CD4-positive, CD25-positive, alpha-beta regulatory T cell (primary cell): ENCODE results near the gene PADI4. TPM values are rescaled to one million over a fixed set of nuclear protein-coding genes. Genes with fewer than 3 reads are reported as not detected.

Experiments used
- ATAC-seq, 2 donors: fragments of 150-1000 bp; cut with Tn5 transposase; one replicate each; pipeline ENCODE4 v1.10.0; 2021; ENCODE audit warnings: low read depth in 2 of 2, moderate number of reproducible peaks in 2 of 2, moderate library complexity in 1 of 2
- DNase-seq, 3 donors: peaks; one replicate each; pipeline versions ENCODE4 v3.0.0 to v3.0.0-alpha.2; 2012 to 2022; ENCODE audit warnings: mixed read lengths in 1 of 3
- H3K27ac ChIP-seq: one replicate; pipeline ENCODE4 v1.7.0; 2013; ENCODE audit warnings: mild to moderate bottlenecking, low read length; ENCODE audit not compliant: insufficient read depth, poor library complexity, severe bottlenecking
- H3K27me3 ChIP-seq: one replicate; pipeline ENCODE4 v1.7.0; 2013; ENCODE audit warnings: low read length; ENCODE audit not compliant: control insufficient read depth, insufficient read depth
- H3K36me3 ChIP-seq: one replicate; pipeline ENCODE4 v1.7.0; 2013; ENCODE audit warnings: mild to moderate bottlenecking, low read length, moderate library complexity; ENCODE audit not compliant: control insufficient read depth, insufficient read depth
- H3K4me1 ChIP-seq: 2 replicates; pipeline ENCODE4 v1.7.0; 2013; ENCODE audit warnings: mild to moderate bottlenecking, low read length; ENCODE audit not compliant: insufficient read depth, control insufficient read depth, poor library complexity, severe bottlenecking
- H3K4me3 ChIP-seq: one replicate; pipeline ENCODE4 v1.7.0; 2013; ENCODE audit warnings: low read depth, mild to moderate bottlenecking, low read length, moderate library complexity
- H3K9me3 ChIP-seq, 2 experiments: 1 replicate in 1 of 2; 2 replicates in 1 of 2; pipeline ENCODE4 v1.7.0; 2013; ENCODE audit warnings: low read length in 2 of 2, mild to moderate bottlenecking in 1 of 2, moderate library complexity in 1 of 2; ENCODE audit not compliant: control insufficient read depth in 2 of 2
- H3K27ac Mint-ChIP-seq, 3 donors: one replicate each; pipeline ENCODE4 v1.8.0; 2020 to 2022; ENCODE audit warnings: mild to moderate bottlenecking in 3 of 3, mixed read lengths in 3 of 3, moderate library complexity in 2 of 3
- H3K27me3 Mint-ChIP-seq: one replicate; pipeline ENCODE4 v1.8.0; 2022; ENCODE audit warnings: mild to moderate bottlenecking, mixed read lengths
- H3K36me3 Mint-ChIP-seq: one replicate; pipeline ENCODE4 v1.8.0; 2020; ENCODE audit warnings: mixed read lengths
- H3K4me1 Mint-ChIP-seq, 4 donors: one replicate each; pipeline ENCODE4 v1.8.0; 2020 to 2022; ENCODE audit warnings: mixed read lengths in 4 of 4, mild to moderate bottlenecking in 1 of 4
- H3K4me3 Mint-ChIP-seq, 4 donors: one replicate each; pipeline ENCODE4 v1.8.0; 2020 to 2022; ENCODE audit warnings: mild to moderate bottlenecking in 4 of 4, mixed read lengths in 4 of 4, moderate library complexity in 3 of 4
- H3K9me3 Mint-ChIP-seq, 7 donors: one replicate each; pipeline ENCODE4 v1.8.0; 2020 to 2022; ENCODE audit warnings: mixed read lengths in 7 of 7, mild to moderate bottlenecking in 3 of 7, moderate library complexity in 2 of 7
- polyA plus RNA-seq, 4 donors: library from polyadenylated mRNA; unstranded; fragments of 300-500 nt; fragmentation: Illumina TruSeq; gene quantifications; one replicate each; pipeline ENCODE4 v1.2.3, GENCODE V29; 2021
- total RNA-seq: library from RNA; stranded (reverse); gene quantifications from one replicate; pipeline ENCODE4 v1.2.3, GENCODE V29; 2022

The PADI4 gene
- total and polyA plus RNA-seq, 5 donors from 2014 or later: 0.81 to 1.6 (median 1.5) TPM

- Histone ChIP-seq H3K27ac (no peak overlapping the region), H3K4me3 (no peak overlapping the region), H3K27me3 (no peaks in the 10 kb centered on the region), H3K36me3 (no peaks in the 10 kb centered on the region), H3K4me1 (no peaks in the 10 kb centered on the region), H3K9me3 (no peaks in the 10 kb centered on the region)
- peaks cover 0 to 3% (median 0%) of the 10 kb centered on the region in 4 donors for H3K4me1 Mint-ChIP-seq
- no peaks in the 10 kb centered on the region for H3K36me3 Mint-ChIP-seq
- no peak overlapping the region for H3K4me3 Mint-ChIP-seq
- no peak for ATAC-seq
- no peak for DNase-seq
- peaks cover 4% of the 10 kb centered on the region for H3K27me3 Mint-ChIP-seq
- H3K27ac Mint-ChIP-seq: no peak overlapping the region
- peaks cover 0 to 5% (median 1%) of the 10 kb centered on the region in 7 donors for H3K9me3 Mint-ChIP-seq
Measured at GRCh38 chr1:17347769-17348592, 40.0 kb downstream of the PADI4 start.

DNA sequence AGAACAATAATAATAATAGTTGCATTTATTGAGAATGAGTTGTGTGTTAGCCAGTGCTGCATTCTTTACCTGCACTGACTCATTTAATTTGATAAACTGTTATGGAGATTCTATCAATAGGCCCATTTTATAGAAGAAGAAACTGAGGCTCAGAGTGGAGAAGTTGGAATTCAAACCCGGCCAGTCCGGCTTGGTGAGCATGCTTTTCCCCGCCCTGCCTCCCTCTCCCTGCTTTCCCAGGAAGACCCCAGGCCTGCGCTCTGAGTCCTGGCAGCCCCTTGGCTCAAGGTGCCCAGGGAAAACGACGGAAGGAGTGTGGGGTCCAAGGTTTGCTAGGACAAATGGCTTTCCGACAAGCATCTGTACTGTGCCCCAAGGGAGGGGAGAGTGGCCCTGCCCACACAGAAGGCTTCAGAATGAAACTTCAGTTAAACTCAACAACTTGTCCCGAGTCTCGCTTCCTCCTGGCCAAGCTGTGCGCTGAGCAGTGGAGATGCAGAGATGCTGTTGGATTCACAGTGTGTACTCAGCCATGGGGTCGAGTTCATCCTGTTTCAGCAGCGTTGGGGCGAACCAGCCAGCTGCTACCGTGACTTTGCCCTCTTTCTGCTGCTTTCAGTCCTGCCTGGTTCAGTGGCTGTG lies 40.7 kb downstream of the PADI4 start:
- no peak for ATAC-seq

DNA sequence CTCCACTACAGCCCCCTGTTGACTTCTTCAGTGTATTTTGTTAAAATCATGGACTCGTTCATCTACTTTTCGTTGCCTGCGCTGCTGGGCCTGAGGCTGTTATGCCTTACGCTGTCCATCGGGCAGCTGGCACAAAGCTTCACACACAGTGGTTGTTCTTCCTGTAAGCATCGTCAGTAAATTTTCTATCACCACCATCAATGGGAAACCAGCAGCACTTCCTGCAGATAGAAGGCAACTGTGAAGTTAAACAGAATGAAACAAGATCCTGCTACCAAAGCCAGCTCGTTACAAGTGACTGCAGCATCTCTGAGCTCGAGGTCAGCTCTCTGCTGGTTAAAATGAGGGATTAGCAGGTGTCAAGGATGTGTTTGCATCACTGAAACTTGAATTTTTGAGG lies 42.1 kb downstream of the PADI4 start:
- DNase-seq: no peak

More for the DNA sequence above, 40.7 kb downstream of the PADI4 start:
- Histone ChIP-seq H3K27ac (no peak overlapping the region), H3K4me1 (no peaks in the 10 kb centered on the region), H3K9me3 (no peaks in the 10 kb centered on the region), H3K4me3 (no peak overlapping the region), H3K27me3 (no peaks in the 10 kb centered on the region), H3K36me3 (no peaks in the 10 kb centered on the region)
- Mint-ChIP-seq H3K27ac (no peak overlapping the region), H3K27me3 (peaks cover 4% of the 10 kb centered on the region), H3K9me3 (peaks cover 0 to 4% (median 1%) of the 10 kb centered on the region in 7 donors), H3K4me1 (peaks cover 0 to 3% (median 0%) of the 10 kb centered on the region in 4 donors), H3K36me3 (no peaks in the 10 kb centered on the region), H3K4me3 (no peak overlapping the region)
- no peak for DNase-seq

GRCh38 chr1:17350928-17351446 lies 43.0 kb downstream of the PADI4 start:
- Mint-ChIP-seq H3K27me3 (peaks cover 4% of the 10 kb centered on the region), H3K4me3 (no peak overlapping the region), H3K4me1 (peaks cover 0 to 5% (median 4%) of the 10 kb centered on the region in 4 donors), H3K9me3 (no peaks in the 10 kb centered on the region), H3K27ac (no peak overlapping the region), H3K36me3 (no peaks in the 10 kb centered on the region)
- Histone ChIP-seq H3K27ac (no peak overlapping the region), H3K36me3 (no peaks in the 10 kb centered on the region), H3K27me3 (no peaks in the 10 kb centered on the region), H3K9me3 (no peaks in the 10 kb centered on the region), H3K4me1 (no peaks in the 10 kb centered on the region), H3K4me3 (no peak overlapping the region)
- no peak for ATAC-seq
- DNase-seq: no peak

More for the DNA sequence above, 42.1 kb downstream of the PADI4 start:
- Histone ChIP-seq H3K27me3 (no peaks in the 10 kb centered on the region), H3K4me3 (no peak overlapping the region), H3K9me3 (no peaks in the 10 kb centered on the region), H3K36me3 (no peaks in the 10 kb centered on the region), H3K4me1 (no peaks in the 10 kb centered on the region), H3K27ac (no peak overlapping the region)
- Mint-ChIP-seq H3K4me3 (no peak overlapping the region), H3K4me1 (peaks cover 0 to 5% (median 2%) of the 10 kb centered on the region in 4 donors), H3K27me3 (peaks cover 4% of the 10 kb centered on the region), H3K27ac (peak overlapping the region in 1 of 3 donors; percentile 27), H3K9me3 (peaks cover 0 to 2% (median 0%) of the 10 kb centered on the region in 7 donors), H3K36me3 (no peaks in the 10 kb centered on the region)
- no peak for ATAC-seq

DNA sequence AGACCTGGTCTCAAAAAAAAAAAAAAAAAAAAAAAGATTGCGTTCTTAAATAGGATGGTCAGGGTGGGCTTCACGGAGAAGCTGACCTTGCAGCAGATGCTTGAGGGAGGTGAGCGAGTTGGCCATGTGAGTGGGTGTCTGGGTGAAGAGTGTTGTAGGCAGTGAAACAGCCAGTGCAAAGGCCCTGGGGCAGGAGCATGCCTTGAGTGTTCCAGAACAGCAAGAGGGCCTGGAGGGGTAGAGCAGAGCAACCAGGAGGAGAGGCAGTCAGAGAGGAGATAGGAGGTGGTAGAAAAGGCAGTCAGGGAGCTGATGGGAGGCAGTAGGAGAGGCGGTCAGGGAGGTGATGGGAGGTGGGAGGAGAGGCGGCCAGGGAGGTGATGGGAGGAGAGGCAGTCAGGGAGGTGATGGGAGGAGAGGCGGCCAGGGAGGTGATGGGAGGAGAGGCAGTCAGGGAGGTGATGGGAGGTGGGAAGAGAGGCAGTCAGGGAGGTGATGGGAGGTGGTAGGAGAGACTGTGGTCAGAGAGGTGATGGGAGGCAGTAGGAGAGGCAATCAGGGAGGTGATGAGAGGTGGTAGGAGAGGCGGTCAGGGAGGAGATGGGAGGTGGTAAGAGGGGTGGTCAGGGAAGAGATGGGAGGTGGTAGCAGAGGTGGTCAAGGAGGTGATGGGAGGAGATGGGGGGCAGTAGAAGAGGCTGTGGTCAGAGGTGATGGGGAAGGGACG lies 43.8 kb downstream of the PADI4 start:
- Histone ChIP-seq H3K9me3 (no peaks in the 10 kb centered on the region), H3K4me1 (no peaks in the 10 kb centered on the region), H3K36me3 (no peaks in the 10 kb centered on the region), H3K27me3 (no peaks in the 10 kb centered on the region), H3K4me3 (no peak overlapping the region), H3K27ac (no peak overlapping the region)
- Mint-ChIP-seq H3K4me3 (peak overlapping the region in 1 of 4 donors; percentile 22), H3K4me1 (peaks cover 0 to 11% (median 7%) of the 10 kb centered on the region in 4 donors), H3K9me3 (no peaks in the 10 kb centered on the region), H3K36me3 (no peaks in the 10 kb centered on the region), H3K27ac (no peak overlapping the region), H3K27me3 (peaks cover 4% of the 10 kb centered on the region)
- ATAC-seq: no peak
- no peak for DNase-seq

DNA sequence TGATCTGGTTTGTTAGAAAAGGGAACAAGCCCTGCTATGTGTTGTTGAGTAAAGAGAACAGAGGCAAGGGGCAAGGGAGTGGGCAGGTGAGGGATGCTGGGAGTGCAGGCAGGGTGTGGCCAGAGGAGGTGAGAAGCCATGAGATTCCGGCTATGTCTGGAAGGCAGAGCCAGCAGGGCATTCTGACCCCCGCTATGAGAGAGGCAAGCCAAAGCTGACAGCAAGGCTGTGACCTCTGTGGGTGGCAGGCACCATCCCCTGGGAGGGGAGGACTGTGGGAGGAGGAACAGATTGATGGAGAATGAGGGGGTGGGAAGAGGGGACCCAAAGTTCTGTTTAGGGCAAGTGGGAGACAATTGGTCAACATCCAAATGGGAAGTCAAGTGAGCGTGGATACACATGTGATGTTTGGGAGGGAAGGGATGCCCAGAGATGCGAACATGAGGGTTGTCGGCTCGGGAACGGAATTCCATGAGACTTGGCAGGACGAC lies 44.5 kb downstream of the PADI4 start:
- no peak for ATAC-seq
- H3K4me3 Mint-ChIP-seq: no peak overlapping the region
- H3K36me3 Mint-ChIP-seq: no peaks in the 10 kb centered on the region
- no peak overlapping the region for H3K27ac Mint-ChIP-seq
- no peak overlapping the region for H3K4me3 ChIP-seq
- H3K27me3 ChIP-seq: no peaks in the 10 kb centered on the region
- no peaks in the 10 kb centered on the region for H3K9me3 Mint-ChIP-seq
- H3K4me1 Mint-ChIP-seq: peaks cover 0 to 11% (median 8%) of the 10 kb centered on the region in 4 donors
- peaks cover 4% of the 10 kb centered on the region for H3K27me3 Mint-ChIP-seq
- no peaks in the 10 kb centered on the region for H3K9me3 ChIP-seq
- no peaks in the 10 kb centered on the region for H3K4me1 ChIP-seq
- no peak overlapping the region for H3K27ac ChIP-seq
- DNase-seq: no peak
- H3K36me3 ChIP-seq: no peaks in the 10 kb centered on the region

- no peaks in the 10 kb centered on the region for H3K27me3 Mint-ChIP-seq
- DNase-seq (peak in 1 of 3 donors; percentile 27), ATAC-seq (peak; percentile 52 to 62)
- H3K9me3 Mint-ChIP-seq: peaks cover 0 to 2% (median 0%) of the 10 kb centered on the region in 7 donors
- H3K4me3 Mint-ChIP-seq: peak overlapping the region in 3 of 4 donors; percentile 30 to 82 (median 77)
- H3K27ac Mint-ChIP-seq: peak overlapping the region in 2 of 3 donors; percentile 41 to 51
- Histone ChIP-seq H3K36me3 (no peaks in the 10 kb centered on the region), H3K4me1 (no peaks in the 10 kb centered on the region), H3K9me3 (no peaks in the 10 kb centered on the region), H3K4me3 (no peak overlapping the region), H3K27me3 (no peaks in the 10 kb centered on the region), H3K27ac (no peak overlapping the region)
- H3K36me3 Mint-ChIP-seq: no peaks in the 10 kb centered on the region
- peaks cover 0 to 11% (median 6%) of the 10 kb centered on the region in 4 donors for H3K4me1 Mint-ChIP-seq
Measured at GRCh38 chr1:17355898-17356297, 47.9 kb downstream of the PADI4 start.
